Nucleus accumbens (tissue), 56 donors: Measurements from ENCODE around the gene AGBL1.
A peak's percentile ranks its signal among the peaks of the same experiment; 100 is the strongest.

Source experiments
- DNase-seq, 56 donors: peaks; one replicate each; lab custom pipeline; 2025; lab: John Stamatoyannopoulos, UW

The AGBL1 gene

DNA sequence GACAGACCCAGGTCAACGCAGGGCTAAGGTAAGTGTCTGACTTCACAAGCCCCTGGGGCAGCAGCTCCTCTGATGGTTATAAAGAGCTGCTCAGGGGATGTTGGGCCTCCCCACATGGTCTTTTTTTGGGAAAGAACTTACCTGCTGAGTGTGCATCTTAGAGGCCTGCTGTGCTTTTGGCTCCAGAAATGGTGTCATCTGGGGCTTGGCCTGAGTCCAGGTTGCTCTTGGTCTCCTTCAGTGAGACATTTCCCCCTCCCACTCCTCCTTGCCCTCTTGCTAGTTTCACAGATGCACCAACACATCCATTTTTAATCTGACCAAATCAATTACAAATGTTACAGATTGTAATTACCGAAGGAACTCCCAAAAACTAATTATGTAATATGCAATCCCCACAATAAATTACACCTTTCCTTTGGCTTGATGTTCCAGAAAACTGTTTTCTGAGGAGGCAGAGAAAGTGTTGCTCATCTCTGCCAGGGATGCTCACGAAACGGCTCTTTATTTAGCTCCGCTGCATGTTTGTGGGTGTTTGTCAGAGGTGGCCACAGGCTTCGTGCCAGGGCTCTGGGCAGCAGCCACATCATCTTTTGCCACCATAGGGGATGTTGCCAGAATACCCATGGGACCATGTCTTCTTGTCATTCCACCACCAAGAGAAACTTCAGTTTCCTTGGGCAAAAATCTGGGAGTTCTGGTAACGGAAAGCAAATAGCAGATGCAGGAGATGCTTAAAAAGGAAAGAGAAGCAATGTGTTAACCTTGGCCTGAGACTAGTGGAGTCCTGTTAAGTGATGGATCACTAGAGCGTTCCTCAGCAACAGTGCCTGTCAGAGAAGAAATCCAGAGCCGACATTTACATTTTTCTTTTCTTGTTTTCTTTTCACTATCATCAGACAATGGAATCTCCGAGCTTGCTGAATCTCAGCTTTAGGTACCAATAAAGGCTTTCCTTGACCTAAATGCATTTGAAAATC lies 799.9 kb downstream of the AGBL1 start:
- peak in 3 of 56 donors; percentile 0 to 6 (median 1) for DNase-seq

GRCh38 chr15:86885616-86886015 lies 805.9 kb downstream of the AGBL1 start:
- DNase-seq, result no peak

- DNase-seq, result peak in 4 of 56 donors; percentile 5 to 13 (median 6)
These were observed 813.2 kb downstream of the AGBL1 start for GRCh38 chr15:86892774-86893449.

GRCh38 chr15:86894269-86894668 lies 814.6 kb downstream of the AGBL1 start:
- DNase-seq, result no peak

GRCh38 chr15:86903642-86904421 lies 824.2 kb downstream of the AGBL1 start:
- no peak for DNase-seq

GRCh38 chr15:86905625-86906256 lies 826.1 kb downstream of the AGBL1 start:
- no peak for DNase-seq

DNA sequence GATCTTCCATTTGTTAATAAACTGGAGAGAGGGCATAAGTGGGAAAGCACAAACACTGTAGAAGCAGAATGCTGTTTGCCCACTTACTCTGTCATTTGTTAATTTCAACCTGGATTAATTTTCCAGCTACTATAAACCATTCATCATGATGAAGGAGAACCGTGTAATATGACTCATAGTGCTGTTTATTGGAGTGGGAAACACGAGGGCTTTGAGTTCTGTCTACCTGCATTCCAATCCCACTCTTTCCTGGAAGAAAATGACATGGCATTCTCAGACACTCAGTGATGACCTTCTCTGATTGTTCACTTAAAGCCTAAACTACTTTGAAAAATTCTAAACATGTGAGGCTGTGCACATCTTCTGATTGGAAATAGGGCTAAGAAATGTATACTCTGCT lies 826.7 kb downstream of the AGBL1 start:
- DNase-seq, result no peak

DNA sequence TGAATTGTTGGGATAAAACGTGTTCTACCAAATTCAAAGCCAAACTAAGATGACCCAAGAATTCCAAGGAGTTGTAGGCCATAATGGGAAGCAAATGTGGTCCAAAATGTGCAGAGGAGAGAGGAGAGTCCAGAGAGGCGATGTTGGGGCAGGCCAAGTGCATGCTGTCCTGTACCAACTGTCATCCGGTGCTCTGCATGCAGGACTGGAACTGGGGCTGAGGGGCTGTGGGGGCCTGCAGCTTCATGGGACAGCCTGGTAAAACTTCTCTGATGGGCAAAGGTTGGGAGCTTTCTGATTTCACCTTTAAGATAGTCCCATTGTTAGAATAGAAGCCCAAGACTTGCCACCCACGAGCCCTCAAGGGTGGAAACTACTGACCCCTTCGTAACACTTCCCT lies 831.4 kb downstream of the AGBL1 start:
- no peak for DNase-seq

GRCh38 chr15:86912661-86913060 lies 833.0 kb downstream of the AGBL1 start:
- no peak for DNase-seq

GRCh38 chr15:86915811-86916331 lies 836.2 kb downstream of the AGBL1 start:
- peak in 46 of 56 donors; percentile 4 to 78 (median 46) for DNase-seq

GRCh38 chr15:86916671-86917360 lies 837.1 kb downstream of the AGBL1 start:
- DNase-seq, result peak; percentile 22 to 97 (median 86)

DNA sequence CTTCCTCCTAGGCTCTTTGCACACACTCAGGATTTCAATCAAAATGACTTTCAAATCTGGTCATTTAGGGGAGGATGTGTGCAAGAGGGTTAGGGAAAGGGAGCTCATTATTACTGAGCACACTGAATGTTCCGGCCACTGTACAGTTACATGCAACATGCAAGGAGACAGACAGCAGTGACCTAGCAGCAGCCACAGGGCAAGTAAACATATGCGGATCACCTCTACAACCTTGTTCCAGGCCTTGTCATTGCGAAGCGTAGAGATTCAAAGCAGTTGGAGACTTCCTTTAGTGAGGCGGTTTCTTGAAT lies 837.6 kb downstream of the AGBL1 start:
- DNase-seq, result no peak

DNA sequence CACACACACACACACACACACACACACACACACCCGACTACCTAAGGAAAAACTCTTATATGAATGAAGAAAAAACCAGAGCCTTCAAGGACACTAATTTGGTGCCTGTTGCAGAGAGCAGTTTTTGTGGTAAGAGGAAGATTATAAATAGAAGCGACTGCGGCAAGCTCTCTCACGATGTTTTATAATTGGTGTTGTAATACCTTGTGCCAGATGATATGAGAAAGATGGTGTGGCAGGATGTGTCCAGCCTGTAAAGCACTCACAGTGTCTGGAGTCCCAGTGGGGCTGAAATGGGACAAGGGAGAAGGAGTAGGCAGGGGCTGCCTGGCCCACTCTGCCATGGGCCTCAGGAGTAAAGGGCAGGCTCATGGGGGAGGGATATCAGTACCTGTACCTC lies 839.9 kb downstream of the AGBL1 start:
- no peak for DNase-seq

GRCh38 chr15:86929461-86929860 lies 849.8 kb downstream of the AGBL1 start:
- no peak for DNase-seq

DNA sequence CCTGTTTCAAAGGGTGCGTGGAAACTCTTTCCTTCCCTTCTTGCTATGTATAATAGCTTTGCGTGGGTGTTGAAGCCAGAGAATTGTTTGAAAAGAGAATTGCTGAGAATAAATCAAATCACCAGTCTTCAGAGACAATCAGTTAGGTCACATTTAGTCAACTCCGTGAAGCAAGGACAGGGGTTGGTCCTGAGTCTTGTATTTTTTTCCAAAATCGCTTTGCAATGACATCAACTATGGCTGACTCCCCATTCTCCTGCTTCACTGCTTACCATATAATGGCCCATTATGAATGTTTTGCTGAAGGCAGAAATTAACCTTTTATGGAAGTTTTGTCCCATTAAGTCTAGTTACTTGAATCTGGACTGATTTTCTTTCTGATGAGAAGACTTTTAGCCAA lies 852.8 kb downstream of the AGBL1 start:
- DNase-seq, result no peak

DNA sequence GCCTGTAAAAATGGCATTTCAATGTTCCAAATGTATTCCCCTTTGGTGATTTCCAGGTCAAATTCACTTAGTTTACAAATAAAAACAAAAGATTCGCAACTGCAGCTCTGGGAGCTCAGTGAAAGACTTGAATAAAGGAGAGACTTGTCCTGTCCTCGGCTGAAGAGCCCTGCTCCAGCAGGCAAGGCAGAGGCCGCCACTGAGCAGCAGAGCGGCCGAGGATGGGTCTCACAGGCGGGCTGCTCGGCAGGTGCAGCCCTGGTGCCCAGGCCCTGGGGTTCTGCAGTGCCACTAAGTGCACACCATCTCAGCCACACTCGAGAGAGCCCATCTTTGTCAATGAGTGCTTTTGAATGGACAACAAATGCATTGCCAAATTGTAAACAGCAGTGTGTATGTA lies 856.2 kb downstream of the AGBL1 start:
- peak in 24 of 56 donors; percentile 2 to 59 (median 12) for DNase-seq

DNA sequence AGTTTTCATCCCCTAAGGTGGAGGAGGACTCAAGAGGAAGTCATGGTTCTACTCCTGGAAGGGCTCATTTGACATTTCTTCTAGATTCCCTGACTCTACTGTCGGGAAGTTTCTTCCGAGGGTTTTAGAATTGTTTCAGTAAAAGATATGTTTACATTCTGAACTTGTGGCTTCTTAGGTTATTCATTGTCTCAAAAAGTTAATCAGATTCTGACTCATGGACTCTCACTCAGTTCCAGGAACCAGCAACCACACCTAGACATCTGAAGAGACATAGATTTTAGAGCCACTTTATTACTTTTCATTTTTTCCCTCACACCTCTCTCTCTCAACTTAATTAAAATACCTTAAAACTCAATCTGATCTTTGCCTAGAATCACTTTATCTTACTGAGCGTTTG lies 862.6 kb downstream of the AGBL1 start:
- no peak for DNase-seq

DNA sequence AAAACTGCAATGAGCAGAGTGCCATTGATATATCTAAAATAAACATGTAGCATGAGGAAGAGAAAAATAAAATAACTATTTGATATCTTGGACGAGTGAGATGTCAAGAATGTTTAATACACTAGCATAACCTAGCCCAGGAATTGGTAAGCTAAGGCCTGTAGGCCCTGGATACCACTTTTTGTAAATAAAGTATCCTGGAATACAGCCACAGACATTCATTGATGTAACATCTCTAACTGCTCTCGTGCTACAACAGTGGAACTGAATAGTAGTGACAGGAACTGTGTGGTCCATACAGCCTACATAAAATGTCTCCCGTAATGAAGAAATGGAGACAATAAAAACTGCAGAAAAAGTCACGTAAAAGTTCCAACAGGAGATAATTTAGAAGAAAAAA lies 869.0 kb downstream of the AGBL1 start:
- DNase-seq, result no peak

- DNase-seq, result no peak
These were observed 879.6 kb downstream of the AGBL1 start for GRCh38 chr15:86959254-86959653.

DNA sequence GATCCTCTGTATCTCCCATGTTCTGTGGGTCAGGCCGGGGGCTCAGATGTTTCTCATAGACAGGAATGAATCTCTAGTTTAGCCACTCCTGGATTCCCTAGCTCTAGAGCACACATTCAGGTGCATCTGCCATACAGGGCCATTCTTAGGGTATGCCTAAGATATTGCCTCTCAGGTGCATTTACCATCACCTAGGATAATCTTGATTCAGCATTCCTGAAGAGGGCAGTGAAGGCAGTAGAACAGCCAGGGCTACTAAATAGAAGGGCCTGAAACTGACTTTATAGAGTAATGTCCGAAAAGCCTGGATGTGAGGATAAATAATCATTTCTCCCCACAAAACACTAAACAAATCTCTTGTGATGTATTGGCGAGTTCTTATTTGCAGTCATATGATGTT lies 882.0 kb downstream of the AGBL1 start:
- no peak for DNase-seq
